Stimulated activated CD8-positive, alpha-beta memory T cell treated with anti-CD3 and anti-CD28 coated beads, Interleukin-2, amount 100 ng/mL, for 1 hour (primary cell): ENCODE data around the gene LETM1.

Experiments used
- DNase-seq, 2 donors: peaks; one replicate each; pipeline ENCODE4 v3.0.0-alpha.2; 2020; ENCODE audit warnings: low read depth in 2 of 2

The LETM1 gene

GRCh38 chr4:1762264-1763010 is 93.5 kb downstream of the LETM1 start:
- no peak for DNase-seq
